GM12873 (cell line): Measurements from ENCODE around the gene MYH10.

Experiments used
- TF ChIP-seq, protein P1 (sequence below): IDR thresholded peaks from 2 replicates; pipeline ENCODE4 v1.5.1; 2012; ENCODE audit warnings: low read depth, mild to moderate bottlenecking, moderate library complexity, low read length, control low read depth; ENCODE audit not compliant: insufficient read depth; ENCODE audit errors: missing control alignments

Gene MYH10

DNA sequence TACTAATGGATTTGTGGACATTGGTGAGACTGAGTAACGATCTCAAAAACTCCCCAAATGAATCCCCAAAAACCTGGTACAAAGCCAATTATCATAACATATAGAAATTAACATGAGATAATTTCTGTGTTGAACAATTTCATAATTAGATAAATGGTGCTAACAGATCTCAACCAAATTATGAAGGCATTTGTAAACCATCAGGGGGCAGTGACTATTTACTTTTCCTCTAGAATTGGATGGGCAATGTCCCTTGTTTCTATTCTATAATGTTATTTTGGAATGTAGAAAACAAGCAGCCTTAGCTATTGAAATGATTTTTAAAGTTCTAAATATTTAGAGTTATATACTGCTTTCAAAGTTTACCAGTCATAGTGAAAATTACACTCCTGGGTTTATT is 57.8 kb downstream of the MYH10 start:
- TF ChIP-seq, protein P1, sequence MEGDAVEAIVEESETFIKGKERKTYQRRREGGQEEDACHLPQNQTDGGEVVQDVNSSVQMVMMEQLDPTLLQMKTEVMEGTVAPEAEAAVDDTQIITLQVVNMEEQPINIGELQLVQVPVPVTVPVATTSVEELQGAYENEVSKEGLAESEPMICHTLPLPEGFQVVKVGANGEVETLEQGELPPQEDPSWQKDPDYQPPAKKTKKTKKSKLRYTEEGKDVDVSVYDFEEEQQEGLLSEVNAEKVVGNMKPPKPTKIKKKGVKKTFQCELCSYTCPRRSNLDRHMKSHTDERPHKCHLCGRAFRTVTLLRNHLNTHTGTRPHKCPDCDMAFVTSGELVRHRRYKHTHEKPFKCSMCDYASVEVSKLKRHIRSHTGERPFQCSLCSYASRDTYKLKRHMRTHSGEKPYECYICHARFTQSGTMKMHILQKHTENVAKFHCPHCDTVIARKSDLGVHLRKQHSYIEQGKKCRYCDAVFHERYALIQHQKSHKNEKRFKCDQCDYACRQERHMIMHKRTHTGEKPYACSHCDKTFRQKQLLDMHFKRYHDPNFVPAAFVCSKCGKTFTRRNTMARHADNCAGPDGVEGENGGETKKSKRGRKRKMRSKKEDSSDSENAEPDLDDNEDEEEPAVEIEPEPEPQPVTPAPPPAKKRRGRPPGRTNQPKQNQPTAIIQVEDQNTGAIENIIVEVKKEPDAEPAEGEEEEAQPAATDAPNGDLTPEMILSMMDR: no peak

DNA sequence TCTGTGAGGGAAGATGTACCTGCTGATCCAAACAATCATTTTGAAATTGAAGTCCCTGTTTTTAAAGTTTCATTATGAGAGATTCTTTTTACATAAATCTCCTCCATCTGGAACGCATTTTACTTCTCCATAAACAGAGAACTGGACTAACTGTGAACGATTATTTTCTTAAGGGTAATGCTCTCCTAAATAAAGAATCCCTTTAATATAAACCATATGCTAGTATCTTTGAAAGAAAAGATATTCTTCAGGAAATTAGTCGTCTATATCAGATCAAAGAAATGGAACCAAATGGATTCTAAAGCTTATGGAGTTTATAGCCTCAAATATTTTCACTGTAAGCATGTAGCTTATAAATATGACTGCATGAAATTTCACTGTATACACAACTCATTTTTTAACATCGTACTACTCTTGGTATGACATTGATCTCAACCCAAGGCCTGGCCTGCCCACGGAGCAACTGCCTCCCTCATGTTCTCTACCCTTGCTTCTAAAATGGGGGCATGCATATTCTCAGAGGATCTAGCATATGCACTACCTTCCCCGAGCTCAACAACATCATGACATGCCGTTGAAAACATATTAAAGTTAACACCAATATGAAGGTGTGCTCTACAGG is 66.4 kb downstream of the MYH10 start:
- TF ChIP-seq, protein P1: no peak

DNA sequence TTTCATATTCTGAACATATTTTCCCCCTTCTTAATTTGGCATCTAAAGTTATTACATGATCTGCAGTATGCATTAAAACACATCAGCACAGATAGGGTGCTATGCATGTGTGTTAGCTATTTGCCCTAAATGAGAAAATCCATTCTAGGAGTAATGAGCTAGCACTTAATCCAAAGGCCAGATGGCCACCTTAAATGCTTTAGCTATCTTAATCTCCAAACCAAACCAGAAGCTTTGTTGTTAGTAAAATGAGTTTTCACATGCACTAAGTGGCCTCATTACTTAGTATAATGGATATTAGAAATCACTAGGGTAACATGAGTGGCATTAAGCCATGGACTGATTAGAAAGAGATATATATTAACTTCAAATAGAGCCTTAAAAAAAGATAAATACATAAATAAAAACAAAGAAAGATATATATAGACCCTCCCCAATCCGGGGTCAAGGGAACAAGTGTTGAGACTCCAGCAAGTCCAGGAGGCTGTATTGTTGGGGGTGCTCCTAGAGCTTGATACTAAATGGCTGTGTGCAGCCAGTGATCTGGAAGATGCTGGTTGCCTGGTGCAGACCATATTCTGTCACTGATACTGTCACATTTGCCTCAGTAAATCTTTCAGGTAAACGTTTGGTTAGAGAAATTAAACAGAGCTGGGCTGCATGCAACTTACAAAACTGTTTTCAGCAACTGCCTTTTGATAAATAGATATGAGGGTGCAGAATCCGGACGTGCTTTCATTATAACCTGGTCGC is 67.3 kb downstream of the MYH10 start:
- TF ChIP-seq, protein P1: no peak

DNA sequence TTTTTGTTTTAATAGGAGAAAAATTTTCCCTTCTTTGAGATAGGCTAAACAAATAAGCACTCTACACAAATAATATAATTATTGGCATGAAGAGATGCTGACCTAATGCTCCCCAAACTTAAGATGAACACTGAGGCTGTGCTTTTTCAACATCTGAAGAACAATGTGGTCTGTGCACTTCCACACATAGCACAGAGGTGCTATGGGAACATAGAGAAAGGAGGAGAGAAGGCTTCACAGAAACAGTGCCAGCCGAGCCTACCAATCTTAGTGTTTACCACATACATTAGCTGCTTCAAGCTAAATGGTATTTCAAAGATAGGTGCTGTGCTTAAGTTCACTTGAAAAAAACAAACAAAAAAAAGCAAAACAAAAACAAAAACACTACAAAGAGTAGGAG is 72.4 kb downstream of the MYH10 start:
- TF ChIP-seq, protein P1: no peak

DNA sequence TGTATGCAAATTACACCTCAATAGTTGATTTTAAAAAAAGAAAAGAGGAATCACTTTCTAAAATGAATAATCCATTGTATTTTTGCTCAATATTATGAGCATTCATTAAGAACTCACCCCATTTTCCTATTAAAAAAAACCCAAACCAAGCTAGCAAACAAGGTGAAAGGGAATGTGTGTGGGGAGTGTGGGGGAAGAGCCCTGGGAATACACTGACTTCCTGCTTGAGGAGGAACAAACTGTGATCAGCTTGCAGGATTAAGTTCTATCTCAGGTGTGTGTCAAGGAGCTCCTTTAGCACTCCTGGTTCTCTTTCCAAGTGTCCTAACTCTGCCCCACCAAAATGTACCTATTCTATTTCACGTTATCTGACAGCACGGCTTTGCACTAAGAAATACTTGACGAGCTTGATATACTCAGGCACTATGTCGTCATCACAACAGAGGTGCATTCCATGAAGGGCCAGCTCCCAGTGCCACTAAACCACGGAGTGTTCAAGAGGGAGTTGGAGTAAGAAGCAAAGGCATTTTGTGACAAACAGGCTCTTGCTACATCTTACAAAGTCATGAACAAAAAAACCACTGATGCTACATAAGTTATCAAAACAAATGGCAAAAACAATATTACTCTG is 73.2 kb downstream of the MYH10 start:
- TF ChIP-seq, protein P1: no peak

DNA sequence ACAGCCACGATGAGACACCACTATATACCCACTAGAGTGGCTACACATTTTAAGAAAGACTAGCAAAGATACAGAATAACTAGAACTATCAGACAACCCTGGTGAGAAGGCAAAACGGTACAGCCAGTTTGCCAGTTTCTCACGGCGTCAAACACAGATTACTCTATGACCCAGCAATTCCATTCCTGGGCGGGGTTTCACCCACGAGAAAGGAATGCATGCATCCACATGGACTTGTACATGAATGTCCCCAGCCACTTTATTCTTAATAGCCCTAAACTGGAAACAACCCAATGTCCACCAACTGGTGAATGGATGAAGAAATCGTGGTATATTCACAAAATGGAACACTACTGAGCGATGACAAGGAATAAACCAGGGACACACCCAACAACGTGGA is 74.5 kb downstream of the MYH10 start:
- TF ChIP-seq, protein P1: no peak

DNA sequence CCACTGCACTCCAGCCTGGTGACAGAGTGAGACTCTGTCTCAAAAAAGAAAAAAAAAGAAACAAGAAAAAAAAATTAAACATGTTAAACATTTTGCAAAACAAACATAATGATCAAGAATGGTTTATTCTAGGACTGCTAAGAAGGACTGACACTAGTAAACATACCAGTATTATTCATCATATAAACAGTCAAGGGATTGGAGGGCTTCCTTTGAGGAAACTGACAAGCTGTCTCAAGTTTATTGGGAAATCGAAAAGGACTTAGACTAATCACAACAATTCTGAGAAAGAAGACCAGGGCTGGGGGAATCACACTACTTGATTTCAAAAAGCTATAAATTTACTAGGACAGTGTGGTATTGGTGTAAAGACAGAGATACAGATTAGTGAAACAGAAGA is 75.5 kb downstream of the MYH10 start:
- TF ChIP-seq, protein P1: no peak
